ENCODE results near the gene TCF12. TPM values are rescaled to one million over a fixed set of nuclear protein-coding genes. Genes with fewer than 3 reads are reported as not detected.
"Not testable (repeated sequence)": the region's sequence is repeated elsewhere in the genome, so short reads cannot be mapped to it uniquely, and the experiment has no call there.

TCF12 gene
- total RNA-seq, 1 donor from 2014 or later = 164 TPM

GRCh38 chr15:56929933-56930332 lies 11.5 kb downstream of the TCF12 start:
- TF ChIP-seq, protein P1, sequence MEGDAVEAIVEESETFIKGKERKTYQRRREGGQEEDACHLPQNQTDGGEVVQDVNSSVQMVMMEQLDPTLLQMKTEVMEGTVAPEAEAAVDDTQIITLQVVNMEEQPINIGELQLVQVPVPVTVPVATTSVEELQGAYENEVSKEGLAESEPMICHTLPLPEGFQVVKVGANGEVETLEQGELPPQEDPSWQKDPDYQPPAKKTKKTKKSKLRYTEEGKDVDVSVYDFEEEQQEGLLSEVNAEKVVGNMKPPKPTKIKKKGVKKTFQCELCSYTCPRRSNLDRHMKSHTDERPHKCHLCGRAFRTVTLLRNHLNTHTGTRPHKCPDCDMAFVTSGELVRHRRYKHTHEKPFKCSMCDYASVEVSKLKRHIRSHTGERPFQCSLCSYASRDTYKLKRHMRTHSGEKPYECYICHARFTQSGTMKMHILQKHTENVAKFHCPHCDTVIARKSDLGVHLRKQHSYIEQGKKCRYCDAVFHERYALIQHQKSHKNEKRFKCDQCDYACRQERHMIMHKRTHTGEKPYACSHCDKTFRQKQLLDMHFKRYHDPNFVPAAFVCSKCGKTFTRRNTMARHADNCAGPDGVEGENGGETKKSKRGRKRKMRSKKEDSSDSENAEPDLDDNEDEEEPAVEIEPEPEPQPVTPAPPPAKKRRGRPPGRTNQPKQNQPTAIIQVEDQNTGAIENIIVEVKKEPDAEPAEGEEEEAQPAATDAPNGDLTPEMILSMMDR (IDR thresholded peaks at IDR 0.05) = no peak
- Mint-ChIP-seq H3K27ac (ENCODE audit: unreplicated experiment) (peak overlapping the region; percentile 76), H3K27me3 (ENCODE audit: unreplicated experiment) (no peaks in the 10 kb centered on the region), H3K9me3 (ENCODE audit: unreplicated experiment) (no peaks in the 10 kb centered on the region), H3K4me3 (ENCODE audit: unreplicated experiment) (no peak overlapping the region), H3K4me1 (ENCODE audit: unreplicated experiment) (peaks cover 76% of the 10 kb centered on the region), H3K36me3 (ENCODE audit: unreplicated experiment) (peaks cover 26% of the 10 kb centered on the region)
- DNase-seq (ENCODE audit: extremely low spot score, unreplicated experiment) = no peak

DNA sequence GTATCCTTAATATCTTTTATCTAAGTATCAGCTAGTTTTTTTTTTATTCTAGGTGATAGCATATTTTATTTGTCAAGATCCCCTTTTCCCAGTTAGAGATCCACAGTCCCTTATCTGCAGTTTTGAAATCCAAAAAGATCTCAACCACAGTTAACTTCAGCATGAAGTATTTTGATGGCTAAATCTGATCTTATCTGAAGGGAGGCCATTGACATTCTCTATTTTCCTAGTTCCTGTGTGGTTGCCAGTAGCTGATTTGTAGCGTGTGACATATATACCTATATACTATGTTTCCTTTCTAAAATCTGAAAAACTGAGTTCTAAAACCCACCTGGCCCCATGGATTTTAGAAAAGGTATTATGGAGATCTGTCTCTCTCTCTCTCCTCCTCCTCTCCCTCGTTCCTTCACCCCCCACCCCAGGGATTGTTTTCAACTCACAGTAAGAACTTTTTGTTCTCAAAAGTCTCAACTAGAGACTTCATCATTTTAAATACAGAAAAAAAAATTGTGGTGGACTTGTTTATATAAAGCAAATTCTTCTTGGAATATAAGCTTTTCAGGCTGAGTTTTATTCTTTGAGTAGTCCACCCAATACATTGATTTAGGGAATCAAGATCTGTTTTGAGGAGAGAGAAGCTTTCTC lies 12.3 kb downstream of the TCF12 start:
- Mint-ChIP-seq H3K27me3 (ENCODE audit: unreplicated experiment) (no peaks in the 10 kb centered on the region), H3K4me1 (ENCODE audit: unreplicated experiment) (peaks cover 72% of the 10 kb centered on the region), H3K27ac (ENCODE audit: unreplicated experiment) (peak overlapping the region; percentile 76), H3K4me3 (ENCODE audit: unreplicated experiment) (no peak overlapping the region), H3K9me3 (ENCODE audit: unreplicated experiment) (no peaks in the 10 kb centered on the region), H3K36me3 (ENCODE audit: unreplicated experiment) (peaks cover 25% of the 10 kb centered on the region)
- TF ChIP-seq, protein P1 (IDR thresholded peaks at IDR 0.05) = no peak
- no peak for DNase-seq (ENCODE audit: extremely low spot score, unreplicated experiment)

DNA sequence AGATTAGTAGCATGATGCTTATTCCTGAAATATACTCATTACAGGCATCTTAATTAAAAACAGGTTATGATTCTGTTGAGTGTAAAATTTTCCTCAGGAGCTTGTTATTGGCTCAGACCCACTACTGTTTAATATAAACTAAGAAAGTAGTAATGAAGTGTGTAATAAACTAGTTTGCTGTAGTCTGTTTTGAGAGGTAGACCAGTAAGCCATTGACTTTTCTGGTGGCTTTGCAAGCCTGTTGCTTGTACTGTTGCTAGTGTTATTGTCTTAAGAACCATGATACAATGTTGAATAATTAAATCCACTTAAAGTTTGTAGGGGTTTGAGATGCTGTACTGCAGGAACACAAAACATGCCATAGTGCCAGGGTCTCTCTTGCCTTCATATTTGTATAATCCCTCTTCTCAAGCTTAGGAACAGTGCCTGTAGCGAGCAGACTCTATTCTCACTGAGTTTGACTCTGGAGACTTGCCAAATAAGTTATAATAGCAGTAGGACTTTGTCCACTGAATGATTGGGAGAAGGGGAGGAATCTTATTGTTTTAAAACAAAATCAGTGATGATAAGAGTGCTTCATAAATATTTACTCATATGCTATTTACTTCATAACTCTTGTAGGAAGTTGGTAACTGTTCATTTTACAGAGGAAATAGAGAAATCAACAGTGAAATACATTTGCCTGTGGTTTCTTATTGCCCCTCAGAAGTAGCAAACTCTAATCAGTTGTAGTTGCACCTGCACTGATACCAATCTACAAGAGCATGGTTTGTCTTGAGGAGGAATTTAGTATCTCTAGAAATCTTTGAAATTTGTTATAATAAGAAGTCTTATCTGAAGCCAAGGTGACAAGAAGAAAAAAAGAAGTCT lies 13.4 kb downstream of the TCF12 start:
- no peaks in the 10 kb centered on the region for H3K27me3 Mint-ChIP-seq (ENCODE audit: unreplicated experiment)
- peaks cover 6% of the 10 kb centered on the region for H3K9me3 Mint-ChIP-seq (ENCODE audit: unreplicated experiment)
- DNase-seq (ENCODE audit: extremely low spot score, unreplicated experiment) = no peak
- TF ChIP-seq, protein P1 (IDR thresholded peaks at IDR 0.05) = no peak
- no peak overlapping the region for H3K4me3 Mint-ChIP-seq (ENCODE audit: unreplicated experiment)
- H3K4me1 Mint-ChIP-seq (ENCODE audit: unreplicated experiment) = peaks cover 65% of the 10 kb centered on the region
- peaks cover 33% of the 10 kb centered on the region for H3K36me3 Mint-ChIP-seq (ENCODE audit: unreplicated experiment)
- H3K27ac Mint-ChIP-seq (ENCODE audit: unreplicated experiment) = no peak overlapping the region

DNA sequence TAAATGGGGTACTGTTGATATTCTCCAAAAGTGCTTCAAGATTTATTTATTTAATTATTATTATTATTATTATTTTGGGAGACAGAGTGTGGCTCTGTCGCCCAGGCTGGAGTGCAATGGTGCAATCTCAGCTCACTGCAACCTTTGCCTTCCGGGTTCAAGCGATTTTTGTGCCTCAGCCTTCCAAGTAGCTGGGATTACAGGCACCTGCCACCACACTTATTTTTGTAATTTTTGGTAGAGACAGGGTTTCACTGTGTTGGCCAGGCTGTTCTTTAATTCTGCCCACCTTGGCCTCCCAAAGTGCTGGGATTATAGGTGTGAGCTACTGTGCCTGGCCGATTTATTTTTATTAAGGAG lies 14.0 kb downstream of the TCF12 start:
- Mint-ChIP-seq H3K4me1 (ENCODE audit: unreplicated experiment) (peaks cover 62% of the 10 kb centered on the region), H3K9me3 (ENCODE audit: unreplicated experiment) (peaks cover 10% of the 10 kb centered on the region), H3K36me3 (ENCODE audit: unreplicated experiment) (peaks cover 37% of the 10 kb centered on the region)
- not testable (repeated sequence) for H3K27ac Mint-ChIP-seq (ENCODE audit: unreplicated experiment); H3K4me3 Mint-ChIP-seq (ENCODE audit: unreplicated experiment); H3K27me3 Mint-ChIP-seq (ENCODE audit: unreplicated experiment); DNase-seq (ENCODE audit: extremely low spot score, unreplicated experiment)

GRCh38 chr15:56933410-56933809 lies 15.0 kb downstream of the TCF12 start:
- Mint-ChIP-seq H3K4me1 (ENCODE audit: unreplicated experiment) (peaks cover 59% of the 10 kb centered on the region), H3K9me3 (ENCODE audit: unreplicated experiment) (peaks cover 10% of the 10 kb centered on the region), H3K27ac (ENCODE audit: unreplicated experiment) (no peak overlapping the region), H3K27me3 (ENCODE audit: unreplicated experiment) (no peaks in the 10 kb centered on the region), H3K36me3 (ENCODE audit: unreplicated experiment) (peaks cover 36% of the 10 kb centered on the region), H3K4me3 (ENCODE audit: unreplicated experiment) (no peak overlapping the region)
- DNase-seq (ENCODE audit: extremely low spot score, unreplicated experiment) = no peak
- TF ChIP-seq, protein P1 (IDR thresholded peaks at IDR 0.05) = no peak

Data from osteocyte (in vitro differentiated cells).